HepG2 (cell line): ENCODE data around the gene CEP131. TPM values are rescaled to one million over a fixed set of nuclear protein-coding genes. Genes with fewer than 3 reads are reported as not detected.

ENCODE experiments used
- ETV5 ChIP-seq: IDR thresholded peaks from 2 replicates; pipeline ENCODE4 v1.6.1; 2018; ENCODE audit warnings: missing biosample characterization, missing genetic modification reagents, inconsistent platforms, borderline replicate concordance
- HNF1A ChIP-seq, 2 experiments: sonication (generic) in 1 of 2; formaldehyde crosslinking in 1 of 2; IDR thresholded peaks; 2 replicates each; pipeline versions ENCODE4 v1.4.0 to v1.6.1; 2016 to 2020; ENCODE audit warnings: borderline replicate concordance in 1 of 2, low read depth in 1 of 2, mild to moderate bottlenecking in 1 of 2, missing genetic modification reagents in 1 of 2
- JUN ChIP-seq: sonication (generic); formaldehyde crosslinking; IDR thresholded peaks from 2 replicates; pipeline ENCODE4 v1.4.0; 2020; ENCODE audit warnings: mild to moderate bottlenecking, missing genetic modification reagents
- MTERF4 ChIP-seq: sonication (generic); formaldehyde crosslinking; IDR thresholded peaks from 2 replicates; pipeline ENCODE4 v1.8.0; 2023; ENCODE audit warnings: mild to moderate bottlenecking, missing genetic modification reagents
- NCOA5 ChIP-seq: sonication (generic); formaldehyde crosslinking; IDR thresholded peaks from 2 replicates; pipeline ENCODE4 v1.4.0; 2020; ENCODE audit warnings: missing genetic modification reagents
- PATZ1 ChIP-seq: sonication (generic); formaldehyde crosslinking; IDR thresholded peaks from 2 replicates; pipeline ENCODE4 v1.4.0; 2020; ENCODE audit warnings: missing genetic modification reagents
- PAXIP1 ChIP-seq: sonication (generic); formaldehyde crosslinking; conservative IDR thresholded peaks from 2 replicates; pipeline ENCODE4 v1.4.0; 2020; ENCODE audit warnings: mild to moderate bottlenecking, missing genetic modification reagents, moderate library complexity
- SNAPC5 ChIP-seq: sonication (generic); formaldehyde crosslinking; IDR thresholded peaks from 2 replicates; pipeline ENCODE4 v1.8.1; 2023; ENCODE audit warnings: mild to moderate bottlenecking, missing genetic modification reagents, borderline replicate concordance
- THAP7 ChIP-seq: sonication (generic); formaldehyde crosslinking; IDR thresholded peaks from 2 replicates; pipeline ENCODE4 v1.8.1; 2023; ENCODE audit warnings: mild to moderate bottlenecking, missing genetic modification reagents
- ZFY ChIP-seq: sonication (generic); formaldehyde crosslinking; IDR thresholded peaks from 2 replicates; pipeline ENCODE4 v1.4.0; 2020; ENCODE audit warnings: missing genetic modification reagents
- ZNF30 ChIP-seq: sonication (generic); formaldehyde crosslinking; IDR thresholded peaks from 2 replicates; pipeline ENCODE4 v1.5.0; 2020; ENCODE audit warnings: mild to moderate bottlenecking, missing genetic modification reagents
- ZNF33B ChIP-seq: sonication (generic); formaldehyde crosslinking; IDR thresholded peaks from 2 replicates; pipeline ENCODE4 v1.5.1; 2020; ENCODE audit warnings: mild to moderate bottlenecking, missing genetic modification reagents
- ZNF572 ChIP-seq: sonication (generic); formaldehyde crosslinking; IDR thresholded peaks from 2 replicates; pipeline ENCODE4 v1.5.1; 2020; ENCODE audit warnings: mild to moderate bottlenecking, missing genetic modification reagents
- polyA plus RNA-seq, 8 experiments: library from polyadenylated mRNA; depleted of rRNA in 3 of 8; stranded (reverse) in 7 of 8; unstranded in 1 of 8; fragments of >200 nt; fragmentation: Illumina TruSeq in 4 of 8; extraction: Trizol in 4 of 8; gene quantifications; 2 replicates each; pipeline versions ENCODE4 v1.2.1 to v1.2.3, GENCODE V29; 2011 to 2016; ENCODE audit warnings: low read depth in 4 of 8, missing spikeins in 1 of 8, mixed read lengths in 1 of 8; ENCODE audit not compliant: insufficient read depth in 1 of 8
- total RNA-seq, 5 experiments: library from RNA; depleted of rRNA; stranded (reverse); fragments of >200 nt; fragmentation: Illumina TruSeq; extraction: Trizol; gene quantifications; 2 replicates each; pipeline ENCODE4 v1.2.3, GENCODE V29; 2016; ENCODE audit warnings: low read depth in 1 of 5

Gene CEP131
- total and polyA plus RNA-seq, 2 of the 13 experiments (the other 11 are each of a cell fraction or from before 2014, with no cell fraction given), result 5.0 to 16.8 TPM

GRCh38 chr17:81221842-81222619, 734 bp downstream of the CEP131 start (continued):
- TF ChIP-seq PAXIP1 (peak; percentile 32; the same call in 1 of the 2 replicates), ZNF33B (CRISPR knock-in tag) (0 out of 2 replicates have a peak, but pooled peaks have one; percentile 70), JUN (peak; percentile 55; the same call in 1 of the 2 replicates), ETV5 (peak; percentile 42; the same call in 1 of the 2 replicates), PATZ1 (CRISPR knock-in tag) (0 out of 2 replicates have a peak, but pooled peaks have one; percentile 4), MTERF4 (CRISPR knock-in tag) (peak; percentile 66; the same call in 1 of the 2 replicates), NCOA5 (no peak), ZFY (no peak; the same call in none of the 2 replicates), ZNF572 (peak; percentile 71; the same call in 1 of the 2 replicates), HNF1A (IDR thresholded peaks at IDR 0.05; ENCODE audit: low read depth) (no peak), HNF1A (CRISPR knock-in tag; IDR thresholded peaks at IDR 0.05; ENCODE audit: borderline replicate concordance) (0 out of 2 replicates have a peak, but pooled peaks have one; percentile 55), ZNF30 (no peak), SNAPC5 (CRISPR knock-in tag) (peak; percentile 25; the same call in 1 of the 2 replicates), THAP7 (0 out of 2 replicates have a peak, but pooled peaks have one; percentile 82)
